ENCODE data around the gene ITGAX.

GRCh38 chr16:31420037-31420436 is 65.1 kb downstream of the ITGAX start:
- no peak for TF ChIP-seq POLR2A (IDR thresholded peaks at IDR 0.05)
- TF ChIP-seq CTCF (IDR thresholded peaks at IDR 0.05), result no peak

Data from lower leg skin (tissue), 3 donors.